Endothelial cell of umbilical vein (primary cell): ENCODE data around the gene MT1H. TPM values are rescaled to one million over a fixed set of nuclear protein-coding genes. Genes with fewer than 3 reads are reported as not detected.

Experiments used
- BruUV-seq: library from RNA; stranded (reverse); fragments of 400-500 nt; replicated peaks from 2 replicates; lab custom pipeline; 2021; lab: Mats Ljungman, UMichigan
- CTCF ChIA-PET: fragments of 300-600, 350-600 bp; sonication (Branson Sonifier 250); formaldehyde crosslinking; loops from one replicate; lab custom pipeline; 2021; ENCODE audit warnings: antibody characterized with exemption, inconsistent platforms; lab: Charles Lee
- POLR2A ChIA-PET: fragments of 300-600, 350-600 bp; sonication (Branson Sonifier 250); formaldehyde crosslinking; loops from one replicate; lab custom pipeline; 2021; ENCODE audit warnings: antibody characterized with exemption, inconsistent platforms; lab: Charles Lee
- DNase-seq: peaks from one replicate; pipeline ENCODE4 v3.0.0-alpha.2; 2011; ENCODE audit warnings: low read depth, low spot score
- FAIRE-seq: peaks from 2 replicates; lab custom pipeline; 2011; peaks lifted over from hg19 to GRCh38; lab: Jason Lieb, UNC
- H2AFZ ChIP-seq: 2 replicates; pipeline ENCODE4 v1.6.0; 2012; ENCODE audit warnings: low read depth, low read length, control low read depth, inconsistent platforms
- H3K27ac ChIP-seq: 2 replicates; pipeline ENCODE4 v1.5.1; 2011; ENCODE audit warnings: low read depth, mild to moderate bottlenecking, control low read depth, low read length, moderate library complexity; ENCODE audit not compliant: insufficient read depth
- H3K27me3 ChIP-seq, 2 experiments: 2 replicates each; pipeline versions ENCODE4 v1.6.0 to v1.6.1; 2011; ENCODE audit warnings: low read length in 2 of 2, mixed read lengths in 1 of 2; ENCODE audit not compliant: control insufficient read depth in 2 of 2, insufficient read depth in 2 of 2
- H3K36me3 ChIP-seq, 2 experiments: 2 replicates in 1 of 2; 3 replicates in 1 of 2; pipeline ENCODE4 v1.5.1; 2011; ENCODE audit warnings: low read length in 2 of 2, mild to moderate bottlenecking in 1 of 2, moderate library complexity in 1 of 2; ENCODE audit not compliant: control insufficient read depth in 2 of 2, insufficient read depth in 2 of 2; ENCODE audit errors: extremely low read depth in 1 of 2
- H3K4me1 ChIP-seq: 3 replicates; pipeline ENCODE4 v1.5.1; 2011; ENCODE audit warnings: mild to moderate bottlenecking, low read length; ENCODE audit not compliant: control insufficient read depth, insufficient read depth; ENCODE audit errors: extremely low read depth
- H3K4me2 ChIP-seq: 2 replicates; pipeline ENCODE4 v1.6.1; 2011; ENCODE audit warnings: low read length, control low read depth, mixed read lengths; ENCODE audit not compliant: insufficient read depth
- H3K4me3 ChIP-seq, 3 experiments: fragments of 200-600 bp in 1 of 3; sonication (generic), shearing (Covaris generic) in 1 of 3; replicated peaks in 1 of 3; 2 replicates each; pipeline ENCODE4 v1.5.1; 2011 to 2016; ENCODE audit warnings: control low read depth in 3 of 3, low read length in 3 of 3, mild to moderate bottlenecking in 2 of 3, inconsistent platforms in 1 of 3, low read depth in 1 of 3, moderate library complexity in 1 of 3; ENCODE audit not compliant: insufficient read depth in 1 of 3
- H3K79me2 ChIP-seq: 2 replicates; pipeline ENCODE4 v1.6.0; 2012; ENCODE audit warnings: low read length, inconsistent platforms; ENCODE audit not compliant: control insufficient read depth, insufficient read depth
- H3K9ac ChIP-seq: replicated peaks from 2 replicates; pipeline ENCODE3; 2011; ENCODE audit warnings: low read length, control low read depth; ENCODE audit not compliant: insufficient read depth; ENCODE audit errors: extremely low read depth
- H3K9me1 ChIP-seq: replicated peaks from 3 replicates; pipeline ENCODE4 v1.6.0; 2011; ENCODE audit warnings: mild to moderate bottlenecking, low read length; ENCODE audit not compliant: control insufficient read depth, insufficient read depth; ENCODE audit errors: extremely low read depth
- H3K9me3 ChIP-seq: replicated peaks from 2 replicates; pipeline ENCODE4 v1.5.1; 2012; ENCODE audit warnings: low read length, inconsistent platforms; ENCODE audit not compliant: control insufficient read depth, insufficient read depth
- H4K20me1 ChIP-seq: replicated peaks from 2 replicates; pipeline ENCODE3; 2011; ENCODE audit warnings: mild to moderate bottlenecking, low read length; ENCODE audit not compliant: control insufficient read depth, insufficient read depth; ENCODE audit errors: extremely low read depth
- CTCF ChIP-seq, 2 donors: IDR thresholded peaks; 1 replicate in 1 of 2; 2 replicates in 1 of 2; pipeline ENCODE4 v1.5.1; 2011; ENCODE audit warnings: low read length in 2 of 2, mild to moderate bottlenecking in 2 of 2, moderate library complexity in 2 of 2, control low read depth in 1 of 2, inconsistent platforms in 1 of 2, low read depth in 1 of 2; ENCODE audit not compliant: insufficient read depth in 1 of 2; ENCODE audit errors: extremely low read depth in 1 of 2
- FOS ChIP-seq: IDR thresholded peaks from 2 replicates; pipeline ENCODE4 v1.6.1; 2011; ENCODE audit warnings: mild to moderate bottlenecking, low read length, moderate library complexity, borderline replicate concordance; ENCODE audit not compliant: insufficient read depth
- POLR2AphosphoS5 ChIP-seq: IDR thresholded peaks from 2 replicates; pipeline ENCODE4 v1.6.1; 2012; ENCODE audit warnings: low read depth, mild to moderate bottlenecking, control low read depth, low read length, moderate library complexity; ENCODE audit not compliant: insufficient read depth
- dilution Hi-C: fragments of 300-500 bp; cut with MboI; formaldehyde crosslinking; loops from one replicate; pipeline ENCODE4 v1.15.0; 2019; ENCODE audit warnings: low sequenced_read_pairs; ENCODE audit not compliant: extremely low pct_ligation_motif_present
- intact Hi-C: fragments of 100-400 bp; cut with micrococcal nuclease; formaldehyde crosslinking; loops from one replicate; pipeline ENCODE4 v1.10.0; 2022
- polyA plus RNA-seq, 4 experiments: library from polyadenylated mRNA; depleted of rRNA in 3 of 4; stranded (reverse) in 3 of 4; unstranded in 1 of 4; fragments of >200 nt; gene quantifications; 2 replicates each; pipeline versions ENCODE4 v1.2.1 to v1.2.3, GENCODE V29; 2011 to 2012; ENCODE audit warnings: missing spikeins in 1 of 4
- total RNA-seq: library from RNA; stranded (reverse); gene quantifications from 2 replicates; pipeline ENCODE4 v1.2.3, GENCODE V29; 2021
- TF ChIP-seq, protein P1 (sequence below): IDR thresholded peaks from 2 replicates; pipeline ENCODE4 v1.6.1; 2011; ENCODE audit not compliant: insufficient read depth, insufficient read length

MT1H gene
- total and polyA plus RNA-seq, 2 donors (not counting 3 experiments of a cell fraction or from before 2014, with no cell fraction given), result not detected

- dilution Hi-C loops, result no loop called here
- FAIRE-seq, result no peak
These were observed 17.0 kb upstream of the MT1H start for GRCh38 chr16:56652600-56652999.

More at GRCh38 chr16:56652600-56652999, 17.0 kb upstream of the MT1H start:
- no peaks in the 10 kb centered on the region for H3K79me2 ChIP-seq
- no peaks in the 10 kb centered on the region for H3K36me3 ChIP-seq
- no peaks in the 10 kb centered on the region for H4K20me1 ChIP-seq
- no peak for TF ChIP-seq POLR2AphosphoS5
- TF ChIP-seq, protein P1, sequence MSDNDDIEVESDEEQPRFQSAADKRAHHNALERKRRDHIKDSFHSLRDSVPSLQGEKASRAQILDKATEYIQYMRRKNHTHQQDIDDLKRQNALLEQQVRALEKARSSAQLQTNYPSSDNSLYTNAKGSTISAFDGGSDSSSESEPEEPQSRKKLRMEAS, result no peak
- TF ChIP-seq FOS, result no peak
- no peak for TF ChIP-seq CTCF (IDR thresholded peaks at IDR 0.05; ENCODE audit: extremely low read depth in 1 of 2, insufficient read depth in 1 of 2, low read depth in 1 of 2, low read length in 2 of 2)
- no peak overlapping the region for H3K9ac ChIP-seq
- no peak for DNase-seq
- H3K9me1 ChIP-seq, result no peaks in the 10 kb centered on the region
- no peak overlapping the region for H3K27ac ChIP-seq
- CTCF ChIA-PET, result interaction anchor here (2.2 kb wide), 1 partner anchor 20 kb away, joined by 6 read pairs; no protein-coding TSS in a partner anchor
- no TSS peak for BruUV-seq
- H3K27me3 ChIP-seq, result peaks cover 21 to 26% of the 10 kb centered on the region in 2 experiments
- no peak overlapping the region for H2AFZ ChIP-seq
- no peak overlapping the region for H3K4me3 ChIP-seq
- H3K4me2 ChIP-seq, result no peak overlapping the region
- POLR2A ChIA-PET, result no interaction called here
- no peaks in the 10 kb centered on the region for H3K4me1 ChIP-seq
- intact Hi-C loops, result no loop called here
- H3K9me3 ChIP-seq, result no peaks in the 10 kb centered on the region
